Smooth muscle cell (in vitro differentiated cells): ENCODE data around the gene RDM1. TPM values are rescaled to one million over a fixed set of nuclear protein-coding genes. Genes with fewer than 3 reads are reported as not detected.

Source experiments
- DNase-seq: peaks from one replicate; lab custom pipeline; 2025; ENCODE audit not compliant: unreplicated experiment; lab: John Stamatoyannopoulos, UW
- H2AFZ ChIP-seq: fragments of 200-600 bp; sonication (generic); 2 replicates; pipeline ENCODE4 v1.6.0; 2016; ENCODE audit warnings: antibody characterized with exemption, low read depth, mild to moderate bottlenecking
- H3F3A ChIP-seq: fragments of 200-600 bp; sonication (generic); 2 replicates; pipeline ENCODE4 v1.6.0; 2017; ENCODE audit warnings: antibody characterized with exemption, low read depth
- H3K27ac ChIP-seq: fragments of 200-600 bp; sonication (generic); 2 replicates; pipeline ENCODE4 v1.5.1; 2016; ENCODE audit warnings: low read depth, mild to moderate bottlenecking
- H3K27me3 ChIP-seq: fragments of 200-600 bp; sonication (generic); 2 replicates; pipeline ENCODE4 v1.6.1; 2016; ENCODE audit warnings: low read depth, mild to moderate bottlenecking
- H3K36me3 ChIP-seq: fragments of 200-600 bp; sonication (generic); 2 replicates; pipeline ENCODE4 v1.5.1; 2016; ENCODE audit warnings: low read depth
- H3K4me1 ChIP-seq: fragments of 200-600 bp; sonication (generic); 2 replicates; pipeline ENCODE4 v1.5.1; 2016; ENCODE audit warnings: low read depth
- H3K4me2 ChIP-seq: fragments of 200-600 bp; sonication (generic); 2 replicates; pipeline ENCODE4 v1.6.0; 2016; ENCODE audit warnings: mild to moderate bottlenecking
- H3K4me3 ChIP-seq: fragments of 200-600 bp; sonication (generic); 2 replicates; pipeline ENCODE4 v1.5.1; 2016; ENCODE audit warnings: mild to moderate bottlenecking
- H3K79me2 ChIP-seq: fragments of 200-600 bp; sonication (generic); 2 replicates; pipeline ENCODE4 v1.6.0; 2016; ENCODE audit warnings: low read depth, mild to moderate bottlenecking
- H3K9ac ChIP-seq: fragments of 200-600 bp; sonication (generic); 2 replicates; pipeline ENCODE4 v1.6.0; 2016; ENCODE audit warnings: low read depth
- H3K9me3 ChIP-seq: fragments of 200-600 bp; sonication (generic); replicated peaks from 2 replicates; pipeline ENCODE4 v1.5.1; 2016; ENCODE audit warnings: low read depth
- H4K20me1 ChIP-seq: fragments of 200-600 bp; sonication (generic); 2 replicates; pipeline ENCODE4 v1.6.0; 2016; ENCODE audit warnings: low read depth
- WGBS: methylation state at CpG from one replicate; pipeline ENCODE4 v1.1.7; 2016; ENCODE audit warnings: low lambda C conversion rate; 5-methylcytosine and 5-hydroxymethylcytosine counted together
- polyA plus RNA-seq: library from polyadenylated mRNA; unstranded; fragments of >200 nt; fragmentation: Nextera tagmentation; extraction: Ambion mirVana; gene quantifications from 2 replicates; pipeline ENCODE4 v1.2.1, GENCODE V29; 2016
- total RNA-seq: library from RNA; depleted of rRNA; stranded (reverse); fragments of >200 nt; gene quantifications from 2 replicates; pipeline ENCODE4 v1.2.3, GENCODE V29; 2014
- TF ChIP-seq, protein P1 (sequence below): fragments of 200-600 bp; sonication (generic); IDR thresholded peaks from 2 replicates; pipeline ENCODE4 v1.5.1; 2017; ENCODE audit warnings: borderline replicate concordance, mild to moderate bottlenecking, antibody characterized with exemption; ENCODE audit not compliant: insufficient read depth, poor library complexity, severe bottlenecking

The RDM1 gene
- total and polyA plus RNA-seq, 2 experiments from 2014 or later, result 0.43 TPM; not detected in 1

DNA sequence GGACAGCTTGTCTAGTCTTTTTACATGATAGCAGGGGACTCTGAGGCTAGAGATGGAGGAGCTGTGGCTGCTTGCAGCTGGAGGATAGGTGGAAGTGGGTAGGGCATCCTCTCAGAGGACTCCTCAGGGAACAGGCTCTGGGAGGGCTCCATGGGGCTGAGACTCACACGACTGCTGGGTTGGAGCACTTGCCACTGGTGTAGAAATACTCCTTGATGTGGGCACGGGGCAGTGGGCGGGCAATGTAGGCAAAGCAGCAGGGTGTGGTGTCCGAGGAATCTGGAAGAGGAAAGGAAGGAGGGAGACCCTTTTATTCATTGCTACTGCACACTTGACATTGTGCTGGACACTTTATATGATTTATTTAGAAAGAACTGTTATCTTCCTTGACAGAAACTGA, 52.2 kb downstream of the RDM1 start:
- WGBS, result 86% methylated on average over 4 of the region's 4 CpGs

GRCh38 chr17:35877345-35878029, 53.1 kb downstream of the RDM1 start:
- H3K79me2 ChIP-seq, result no peaks in the 10 kb centered on the region
- no peaks in the 10 kb centered on the region for H3K9me3 ChIP-seq
- H3K36me3 ChIP-seq, result no peaks in the 10 kb centered on the region
- DNase-seq, result no peak
- no peaks in the 10 kb centered on the region for H3F3A ChIP-seq
- H3K4me1 ChIP-seq, result no peaks in the 10 kb centered on the region
- no peak overlapping the region for H3K9ac ChIP-seq
- no peak overlapping the region for H3K4me2 ChIP-seq
- no peak overlapping the region for H3K4me3 ChIP-seq
- H3K27ac ChIP-seq, result no peak overlapping the region
- no peaks in the 10 kb centered on the region for H3K27me3 ChIP-seq
- TF ChIP-seq, protein P1, sequence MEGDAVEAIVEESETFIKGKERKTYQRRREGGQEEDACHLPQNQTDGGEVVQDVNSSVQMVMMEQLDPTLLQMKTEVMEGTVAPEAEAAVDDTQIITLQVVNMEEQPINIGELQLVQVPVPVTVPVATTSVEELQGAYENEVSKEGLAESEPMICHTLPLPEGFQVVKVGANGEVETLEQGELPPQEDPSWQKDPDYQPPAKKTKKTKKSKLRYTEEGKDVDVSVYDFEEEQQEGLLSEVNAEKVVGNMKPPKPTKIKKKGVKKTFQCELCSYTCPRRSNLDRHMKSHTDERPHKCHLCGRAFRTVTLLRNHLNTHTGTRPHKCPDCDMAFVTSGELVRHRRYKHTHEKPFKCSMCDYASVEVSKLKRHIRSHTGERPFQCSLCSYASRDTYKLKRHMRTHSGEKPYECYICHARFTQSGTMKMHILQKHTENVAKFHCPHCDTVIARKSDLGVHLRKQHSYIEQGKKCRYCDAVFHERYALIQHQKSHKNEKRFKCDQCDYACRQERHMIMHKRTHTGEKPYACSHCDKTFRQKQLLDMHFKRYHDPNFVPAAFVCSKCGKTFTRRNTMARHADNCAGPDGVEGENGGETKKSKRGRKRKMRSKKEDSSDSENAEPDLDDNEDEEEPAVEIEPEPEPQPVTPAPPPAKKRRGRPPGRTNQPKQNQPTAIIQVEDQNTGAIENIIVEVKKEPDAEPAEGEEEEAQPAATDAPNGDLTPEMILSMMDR, result no peak
- H2AFZ ChIP-seq, result no peak overlapping the region
- no peaks in the 10 kb centered on the region for H4K20me1 ChIP-seq

More for the DNA sequence above, 52.2 kb downstream of the RDM1 start:
- Histone ChIP-seq H4K20me1 (no peaks in the 10 kb centered on the region), H3K4me2 (no peak overlapping the region), H3K27ac (no peak overlapping the region), H3K27me3 (no peaks in the 10 kb centered on the region), H3F3A (no peaks in the 10 kb centered on the region), H3K79me2 (no peaks in the 10 kb centered on the region), H3K9ac (no peak overlapping the region), H3K4me1 (no peaks in the 10 kb centered on the region), H3K36me3 (no peaks in the 10 kb centered on the region), H3K9me3 (no peaks in the 10 kb centered on the region), H3K4me3 (no peak overlapping the region), H2AFZ (no peak overlapping the region)
- no peak for DNase-seq
- TF ChIP-seq, protein P1, result no peak

DNA sequence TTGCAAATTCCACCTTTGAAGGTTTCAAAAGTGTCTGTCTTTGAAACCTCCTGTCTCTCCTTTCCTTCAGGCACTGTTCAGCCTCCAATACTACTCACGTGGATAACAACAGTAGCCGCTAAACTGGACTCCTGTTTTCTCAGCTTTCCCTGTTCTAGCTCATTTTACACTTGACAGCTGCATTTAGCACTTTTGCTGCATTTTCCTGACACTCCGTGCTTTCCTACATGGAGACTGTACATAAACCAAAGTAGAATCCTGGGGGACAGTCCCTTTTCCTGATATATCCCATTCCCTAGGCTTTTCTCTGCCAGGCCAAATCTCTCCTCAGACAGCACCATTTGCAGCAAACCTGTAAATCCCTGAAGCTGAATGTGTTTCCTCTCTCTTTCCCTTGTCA, 54.0 kb downstream of the RDM1 start:
- H3K9me3 ChIP-seq, result no peaks in the 10 kb centered on the region
- H3K4me1 ChIP-seq, result no peaks in the 10 kb centered on the region
- H3K4me3 ChIP-seq, result no peak overlapping the region
- H3K79me2 ChIP-seq, result no peaks in the 10 kb centered on the region
- H3K9ac ChIP-seq, result no peak overlapping the region
- DNase-seq, result no peak
- no peaks in the 10 kb centered on the region for H4K20me1 ChIP-seq
- H3K27ac ChIP-seq, result no peak overlapping the region
- H3K36me3 ChIP-seq, result no peaks in the 10 kb centered on the region
- WGBS, result 69% methylated on average over 3 of the region's 3 CpGs
- TF ChIP-seq, protein P1, result no peak
- no peak overlapping the region for H3K4me2 ChIP-seq
- no peak overlapping the region for H2AFZ ChIP-seq
- H3F3A ChIP-seq, result no peaks in the 10 kb centered on the region
- H3K27me3 ChIP-seq, result no peaks in the 10 kb centered on the region

DNA sequence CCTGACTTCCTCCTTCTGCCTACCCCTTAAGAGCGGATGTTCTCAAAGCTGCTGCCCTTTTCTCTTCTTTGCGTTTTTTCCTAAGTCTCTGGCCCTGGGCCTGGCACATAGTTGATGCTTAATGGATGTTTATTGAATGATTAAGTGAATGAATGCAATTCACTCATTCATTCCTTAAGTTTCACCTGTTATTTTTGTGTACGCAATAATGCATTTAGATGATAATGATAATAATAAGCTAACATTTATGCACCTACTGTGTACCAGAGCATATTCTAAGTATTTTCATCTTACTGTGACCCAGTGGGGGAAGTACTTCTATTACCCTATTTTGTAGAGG, 54.8 kb downstream of the RDM1 start:
- DNase-seq, result no peak
- Histone ChIP-seq H3K9me3 (no peaks in the 10 kb centered on the region), H4K20me1 (no peaks in the 10 kb centered on the region), H3K4me3 (no peak overlapping the region), H3F3A (no peaks in the 10 kb centered on the region), H3K4me2 (no peak overlapping the region), H3K27ac (no peak overlapping the region), H3K9ac (no peak overlapping the region), H3K4me1 (no peaks in the 10 kb centered on the region), H2AFZ (no peak overlapping the region), H3K36me3 (no peaks in the 10 kb centered on the region), H3K79me2 (no peaks in the 10 kb centered on the region), H3K27me3 (no peaks in the 10 kb centered on the region)
- WGBS, result 100% methylated on average over 3 of the region's 3 CpGs
- TF ChIP-seq, protein P1, result no peak
